NCI-H1417 (cell line): ENCODE results near the gene NEU4.

Source experiments
- DNase-seq, 3 experiments: peaks; one replicate each; lab custom pipeline; 2025; lab: John Stamatoyannopoulos, UW

NEU4 gene

GRCh38 chr2:241853651-241854341 lies 44.8 kb downstream of the NEU4 start:
- no peak for DNase-seq

GRCh38 chr2:241854342-241855244 lies 45.6 kb downstream of the NEU4 start:
- no peak for DNase-seq

- no peak for DNase-seq
Measured at GRCh38 chr2:241855245-241855887, 46.4 kb downstream of the NEU4 start.

GRCh38 chr2:241855888-241856422 lies 47.0 kb downstream of the NEU4 start:
- DNase-seq: no peak

GRCh38 chr2:241857041-241857541 lies 48.1 kb downstream of the NEU4 start:
- no peak for DNase-seq

- DNase-seq: no peak
Measured at GRCh38 chr2:241857572-241858121, 48.7 kb downstream of the NEU4 start.

- no peak for DNase-seq
Measured at GRCh38 chr2:241858206-241859016, 49.4 kb downstream of the NEU4 start, which contains the start of gene PDCD1. PDCD1 (minus strand) TSS chr2:241858894; CDS start chr2:241858838, 56 bp downstream.

- no peak for DNase-seq
Measured at GRCh38 chr2:241859017-241859435, 50.0 kb downstream of the NEU4 start.

- no peak for DNase-seq
Measured at GRCh38 chr2:241859436-241860183, 50.6 kb downstream of the NEU4 start.

GRCh38 chr2:241860184-241861078 lies 51.4 kb downstream of the NEU4 start:
- DNase-seq: no peak

- DNase-seq: no peak
Measured at GRCh38 chr2:241861264-241861663, 52.3 kb downstream of the NEU4 start.

- no peak for DNase-seq
Measured at GRCh38 chr2:241862093-241862492, 53.1 kb downstream of the NEU4 start.

- no peak for DNase-seq
Measured at GRCh38 chr2:241862775-241863535, 54.0 kb downstream of the NEU4 start.

GRCh38 chr2:241863536-241863954 lies 54.6 kb downstream of the NEU4 start:
- DNase-seq: no peak

- no peak for DNase-seq
Measured at GRCh38 chr2:241864168-241864849, 55.3 kb downstream of the NEU4 start.

GRCh38 chr2:241864850-241865213 lies 55.8 kb downstream of the NEU4 start:
- DNase-seq: no peak

GRCh38 chr2:241865416-241865956 lies 56.5 kb downstream of the NEU4 start:
- DNase-seq: no peak
